GM18507 (cell line): ENCODE data around the gene TPRN.
A peak's percentile ranks its signal among the peaks of the same experiment; 100 is the strongest.

Experiments used
- DNase-seq: peaks from one replicate; pipeline ENCODE4 v3.0.0; 2011; ENCODE audit warnings: low read depth; ENCODE audit not compliant: insufficient read length; ENCODE audit errors: extremely low spot score
- FAIRE-seq: peaks from 2 replicates; lab custom pipeline; 2011; peaks lifted over from hg19 to GRCh38; lab: Jason Lieb, UNC

Gene TPRN

GRCh38 chr9:137227853-137228505 is 27.4 kb upstream of the TPRN start:
- FAIRE-seq (no peak), DNase-seq (no peak)

GRCh38 chr9:137227054-137227852 is 26.7 kb upstream of the TPRN start, which contains the start of gene RNF224:
RNF224 (plus strand) TSS chr9:137227502; CDS start chr9:137228336, 834 bp downstream.
- peak; percentile 59 for DNase-seq
- FAIRE-seq: peak; percentile 84

GRCh38 chr9:137226338-137227053 is 26.0 kb upstream of the TPRN start:
- no peak for DNase-seq
- no peak for FAIRE-seq

GRCh38 chr9:137225699-137226331 is 25.3 kb upstream of the TPRN start:
- DNase-seq (no peak), FAIRE-seq (no peak)

GRCh38 chr9:137224830-137225694 is 24.5 kb upstream of the TPRN start, which contains the start of gene CYSRT1:
CYSRT1 (plus strand) TSS chr9:137225174; CDS start chr9:137225622, 448 bp downstream.
- FAIRE-seq (no peak), DNase-seq (no peak)

GRCh38 chr9:137223078-137223970 is 22.8 kb upstream of the TPRN start:
- DNase-seq: peak; percentile 94
- peak; percentile 99 for FAIRE-seq

- DNase-seq: no peak
- no peak for FAIRE-seq
Measured at GRCh38 chr9:137222190-137223077, 21.9 kb upstream of the TPRN start, which contains the start of gene RNF208. RNF208 (minus strand) TSS chr9:137222240; CDS start chr9:137221212, 1,028 bp downstream.

GRCh38 chr9:137221506-137222111 is 21.1 kb upstream of the TPRN start:
- DNase-seq (no peak), FAIRE-seq (no peak)

- FAIRE-seq (no peak), DNase-seq (no peak)
Measured at GRCh38 chr9:137221095-137221505, 20.6 kb upstream of the TPRN start.

- FAIRE-seq: no peak
Measured at GRCh38 chr9:137220317-137221094, 20.0 kb upstream of the TPRN start.

GRCh38 chr9:137219757-137220316 is 19.3 kb upstream of the TPRN start:
- no peak for FAIRE-seq
- no peak for DNase-seq

More at GRCh38 chr9:137220317-137221094, 20.0 kb upstream of the TPRN start:
- DNase-seq: no peak

GRCh38 chr9:137218754-137219271 is 18.3 kb upstream of the TPRN start:
- no peak for FAIRE-seq
- no peak for DNase-seq

GRCh38 chr9:137218212-137218753 is 17.7 kb upstream of the TPRN start:
- FAIRE-seq (no peak), DNase-seq (no peak)

GRCh38 chr9:137217276-137218211 is 17.0 kb upstream of the TPRN start:
- no peak for DNase-seq
- no peak for FAIRE-seq
